GM20000 (cell line): Measurements from ENCODE around the gene CHDH.

Experiments used
- DNase-seq: peaks from one replicate; pipeline ENCODE4 v3.0.0; 2012; ENCODE audit warnings: low spot score
- CTCF ChIP-seq: IDR thresholded peaks from 2 replicates; pipeline ENCODE4 v1.5.1; 2012; ENCODE audit warnings: mild to moderate bottlenecking, control low read depth; ENCODE audit errors: extremely low read depth, missing control alignments

CHDH gene

GRCh38 chr3:53773021-53773436 lies 73.2 kb downstream of the CHDH start:
- no peak for DNase-seq
- TF ChIP-seq CTCF = no peak

GRCh38 chr3:53772562-53772961 lies 73.7 kb downstream of the CHDH start:
- no peak for TF ChIP-seq CTCF
- no peak for DNase-seq

DNA sequence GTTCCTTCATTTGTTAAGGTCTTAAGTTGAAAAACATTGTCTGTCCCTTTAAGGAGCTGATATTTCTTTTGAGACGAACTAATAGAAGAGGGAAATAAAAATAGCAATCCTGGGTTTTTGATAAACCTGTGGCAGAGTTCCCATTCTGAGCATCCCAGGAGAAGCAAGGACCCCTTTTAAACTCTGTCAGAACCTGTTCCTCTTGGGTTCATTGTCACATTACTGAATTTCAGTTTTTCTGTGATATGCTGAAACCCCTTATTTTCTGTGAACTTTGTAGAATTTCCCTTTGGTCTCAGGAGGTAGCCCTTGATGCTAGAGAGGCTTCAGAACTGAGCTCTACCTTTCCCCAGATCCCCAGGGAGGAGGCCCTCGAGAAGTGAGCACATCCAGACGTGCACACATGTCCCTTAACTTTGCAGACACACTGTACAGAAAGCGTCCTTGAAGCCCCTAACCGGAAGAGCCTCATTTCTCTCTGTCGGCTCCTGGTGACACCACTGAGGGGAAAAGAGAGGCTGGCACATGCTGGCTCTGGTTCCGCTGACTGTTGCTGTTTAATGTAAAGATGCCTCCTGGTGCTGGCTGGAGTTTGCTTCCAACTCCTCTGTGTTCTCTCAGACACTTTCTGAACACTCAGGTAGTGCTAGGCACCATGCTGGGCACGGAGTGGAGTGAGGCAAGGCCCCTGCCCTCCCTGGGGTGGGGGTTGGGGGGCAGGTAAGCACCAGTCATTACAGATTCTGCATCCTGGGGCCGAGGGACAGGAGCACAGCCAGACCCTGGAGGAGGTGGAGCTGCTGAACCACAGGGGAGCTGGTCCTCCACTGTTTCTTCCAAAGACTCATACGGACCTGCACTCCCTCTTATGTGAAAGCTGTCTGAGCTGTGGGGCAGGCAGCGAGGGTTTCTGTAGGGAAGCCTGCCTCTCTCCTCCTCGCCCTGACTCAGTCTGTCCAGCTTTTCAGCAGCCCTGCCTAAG lies 77.5 kb downstream of the CHDH start:
- no peak for TF ChIP-seq CTCF
- DNase-seq = no peak

GRCh38 chr3:53766706-53767105 lies 79.5 kb downstream of the CHDH start:
- no peak for TF ChIP-seq CTCF
- no peak for DNase-seq

DNA sequence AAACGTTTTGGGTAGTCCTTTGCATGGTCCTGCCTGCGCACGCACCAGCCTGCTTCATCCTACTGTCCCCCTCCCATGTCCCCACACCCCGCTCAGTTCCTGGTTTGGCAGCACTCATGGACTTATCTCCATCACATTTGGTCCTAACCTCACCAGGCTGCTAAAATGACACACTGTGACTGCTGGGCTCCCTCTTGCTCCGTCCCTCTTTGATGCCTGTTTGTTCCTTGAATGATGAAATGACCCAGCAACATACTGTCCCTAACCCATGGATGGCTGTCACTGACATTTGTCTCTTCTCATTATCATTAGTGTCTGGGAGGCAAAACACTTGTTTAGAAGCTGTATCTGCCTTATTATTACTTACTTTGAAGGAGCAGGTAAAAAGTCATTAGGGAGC lies 80.5 kb downstream of the CHDH start:
- DNase-seq = no peak
- TF ChIP-seq CTCF = no peak

DNA sequence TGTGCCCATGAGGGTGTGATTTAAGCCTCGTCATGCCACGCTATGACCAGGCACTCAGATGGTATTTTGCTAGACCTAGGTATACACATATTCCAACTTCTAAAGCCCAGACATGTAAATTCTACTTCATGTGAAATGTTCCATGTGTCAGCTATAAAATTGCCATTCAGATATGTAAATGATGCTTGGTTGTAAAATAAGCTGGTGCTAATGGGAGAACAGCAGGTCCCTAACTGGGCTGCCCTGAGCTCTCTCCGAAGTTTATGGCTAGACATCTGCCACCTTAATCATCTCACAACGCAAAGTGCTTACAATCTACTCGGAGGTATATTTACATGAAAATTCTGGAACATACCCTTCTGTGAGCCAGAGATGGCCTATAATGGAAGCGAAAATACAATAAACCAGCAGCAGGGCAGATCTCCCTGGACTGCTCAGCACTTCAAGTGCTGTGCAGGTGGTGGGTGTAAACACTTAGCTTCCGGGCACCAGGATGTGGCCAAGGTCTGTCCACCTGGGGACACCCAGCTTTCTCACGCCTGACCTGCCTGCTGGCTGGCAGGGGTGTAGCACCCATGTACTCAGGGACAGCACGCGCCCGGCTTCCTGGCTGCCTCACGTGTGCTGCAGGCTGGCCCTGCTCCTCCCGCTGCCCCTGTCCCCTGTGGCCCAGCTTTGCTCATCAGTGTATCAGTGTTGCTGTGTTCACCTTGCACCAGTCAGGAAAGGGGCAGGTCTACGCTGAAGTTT lies 82.0 kb downstream of the CHDH start:
- no peak for TF ChIP-seq CTCF
- no peak for DNase-seq

GRCh38 chr3:53763353-53763752 lies 82.9 kb downstream of the CHDH start:
- DNase-seq = no peak
- TF ChIP-seq CTCF = no peak
